HepG2 (cell line): Measurements from ENCODE around the gene NOTCH4.

ENCODE experiments used
- EZH2 ChIP-seq: conservative IDR thresholded peaks from 2 replicates; pipeline ENCODE4 v1.6.1; 2012; ENCODE audit warnings: mild to moderate bottlenecking, low read depth, low read length, moderate library complexity
- JUN ChIP-seq: sonication (generic); formaldehyde crosslinking; IDR thresholded peaks from 2 replicates; pipeline ENCODE4 v1.4.0; 2020; ENCODE audit warnings: mild to moderate bottlenecking, missing genetic modification reagents
- RAD21 ChIP-seq: fragments of 450-650 bp; formaldehyde crosslinking; IDR thresholded peaks from 2 replicates; pipeline ENCODE4 v1.5.0; 2020; ENCODE audit warnings: mild to moderate bottlenecking

DNA sequence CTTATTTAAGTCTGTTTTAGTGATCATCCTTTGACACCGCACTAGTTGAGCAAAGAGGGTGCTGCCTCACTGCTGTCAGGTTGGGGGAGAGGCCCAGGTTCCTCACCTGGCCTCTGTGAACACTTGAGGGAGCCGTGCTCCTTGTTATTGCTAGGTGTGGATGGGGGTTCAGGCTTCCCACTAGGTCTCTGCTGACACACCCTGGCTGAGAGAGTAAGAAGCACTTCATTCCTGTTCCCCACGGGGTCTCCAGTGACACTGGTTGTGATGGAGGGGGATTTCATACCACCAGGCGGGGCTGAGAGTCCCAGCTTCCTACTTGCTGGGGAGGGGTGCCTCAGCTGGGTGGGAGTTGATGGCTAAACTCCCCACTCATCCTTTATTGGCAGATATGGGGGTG lies 11.1 kb upstream of the NOTCH4 start:
- TF ChIP-seq JUN: no peak
- no peak for TF ChIP-seq EZH2
- no peak for TF ChIP-seq RAD21 (CRISPR knock-in tag)
